SK-N-SH (cell line): ENCODE data around the gene DNAH6.

ENCODE experiments used
- CHD2 ChIP-seq: fragments of 150-350 bp; IDR thresholded peaks from 2 replicates; pipeline ENCODE4 v1.6.1; 2018; ENCODE audit warnings: low read length; ENCODE audit not compliant: partially characterized antibody
- CTCF ChIP-seq: fragments of 200-600 bp; sonication (generic); IDR thresholded peaks from 2 replicates; pipeline ENCODE4 v1.6.1; 2017; ENCODE audit warnings: antibody characterized with exemption, mild to moderate bottlenecking, moderate library complexity
- EP300 ChIP-seq, 2 experiments: IDR thresholded peaks; 2 replicates each; pipeline versions ENCODE4 v1.4.0 to v1.6.1; 2012; ENCODE audit warnings: borderline replicate concordance in 1 of 2, low read depth in 1 of 2, low read length in 1 of 2
- FOSL2 ChIP-seq: IDR thresholded peaks from 2 replicates; pipeline ENCODE4 v1.4.0; 2012; ENCODE audit warnings: low read depth, mild to moderate bottlenecking, moderate library complexity, borderline replicate concordance
- GABPA ChIP-seq: IDR thresholded peaks from 2 replicates; pipeline ENCODE4 v1.4.0; 2012; ENCODE audit warnings: low read depth, mild to moderate bottlenecking
- IRF3 ChIP-seq: fragments of 150-350 bp; IDR thresholded peaks from 2 replicates; pipeline ENCODE4 v1.6.1; 2016; ENCODE audit warnings: mild to moderate bottlenecking, low read depth, low read length
- JUND ChIP-seq: IDR thresholded peaks from 2 replicates; pipeline ENCODE4 v1.4.0; 2012
- MAX ChIP-seq: IDR thresholded peaks from 2 replicates; pipeline ENCODE4 v1.4.0; 2012; ENCODE audit warnings: low read depth
- MEF2A ChIP-seq: IDR thresholded peaks from 2 replicates; pipeline ENCODE4 v1.4.0; 2012; ENCODE audit warnings: low read depth, borderline replicate concordance
- POLR2AphosphoS5 ChIP-seq: IDR thresholded peaks from 2 replicates; pipeline ENCODE4 v1.6.1; 2012; ENCODE audit warnings: low read depth, low read length
- TEAD4 ChIP-seq: IDR thresholded peaks from 2 replicates; pipeline ENCODE4 v1.4.0; 2012; ENCODE audit warnings: mild to moderate bottlenecking, borderline replicate concordance; ENCODE audit not compliant: insufficient read depth

- TF ChIP-seq CTCF: no peak
- TF ChIP-seq GABPA: no peak
- no peak for TF ChIP-seq EP300 (IDR thresholded peaks at IDR 0.05; ENCODE audit: borderline replicate concordance in 1 of 2, low read depth in 1 of 2, low read length in 1 of 2)
- TF ChIP-seq IRF3: no peak
- no peak for TF ChIP-seq JUND
- no peak for TF ChIP-seq CHD2
- TF ChIP-seq TEAD4: no peak
- TF ChIP-seq FOSL2: no peak
- TF ChIP-seq MEF2A: no peak
- no peak for TF ChIP-seq POLR2AphosphoS5
- TF ChIP-seq MAX: no peak
Observed at GRCh38 chr2:84687498-84688149, 171.3 kb downstream of the DNAH6 start.
